HUES48 (cell line): ENCODE data around the gene TTC23.

Source experiments
- H3K27ac ChIP-seq: one replicate; pipeline ENCODE4 v1.7.0; 2013; ENCODE audit warnings: low read depth, low read length, inconsistent platforms
- H3K27me3 ChIP-seq: 2 replicates; pipeline ENCODE4 v1.6.1; 2013; ENCODE audit warnings: mild to moderate bottlenecking, low read length; ENCODE audit not compliant: control insufficient read depth, insufficient read depth
- H3K36me3 ChIP-seq: 2 replicates; pipeline ENCODE4 v1.6.1; 2013; ENCODE audit warnings: low read length; ENCODE audit not compliant: control insufficient read depth, insufficient read depth
- H3K4me1 ChIP-seq: 2 replicates; pipeline ENCODE4 v1.6.1; 2013; ENCODE audit warnings: mild to moderate bottlenecking, low read length; ENCODE audit not compliant: control insufficient read depth, insufficient read depth
- H3K4me3 ChIP-seq: 2 replicates; pipeline ENCODE4 v1.5.1; 2013; ENCODE audit warnings: mild to moderate bottlenecking, low read depth, low read length
- H3K9ac ChIP-seq: 2 replicates; pipeline ENCODE4 v1.6.1; 2013; ENCODE audit warnings: mild to moderate bottlenecking, low read depth, low read length, moderate library complexity
- H3K9me3 ChIP-seq: 2 replicates; pipeline ENCODE4 v1.6.1; 2013; ENCODE audit warnings: low read length; ENCODE audit not compliant: control insufficient read depth, insufficient read depth

TTC23 gene

DNA sequence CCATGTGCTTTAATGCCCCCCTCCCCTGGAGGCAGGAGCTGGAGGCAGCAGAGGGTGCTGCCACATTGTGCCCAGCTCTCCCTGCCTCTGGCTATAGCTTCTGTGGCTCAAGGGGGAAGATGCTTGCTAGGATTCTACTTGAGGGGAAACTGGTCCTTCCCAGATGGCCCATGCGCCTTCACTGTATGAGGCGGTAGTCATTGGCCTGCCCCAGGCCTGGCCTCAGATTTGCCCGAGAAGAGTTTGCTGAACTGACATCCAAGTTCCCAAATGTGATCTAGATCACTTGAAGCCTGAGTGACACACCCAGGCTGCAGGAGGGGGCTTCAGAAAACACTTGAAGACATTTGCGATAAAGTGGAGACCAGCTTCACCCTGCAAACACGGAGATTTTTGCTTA, 140.4 kb downstream of the TTC23 start:
- no peaks in the 10 kb centered on the region for H3K36me3 ChIP-seq
- H3K9ac ChIP-seq: no peak overlapping the region

DNA sequence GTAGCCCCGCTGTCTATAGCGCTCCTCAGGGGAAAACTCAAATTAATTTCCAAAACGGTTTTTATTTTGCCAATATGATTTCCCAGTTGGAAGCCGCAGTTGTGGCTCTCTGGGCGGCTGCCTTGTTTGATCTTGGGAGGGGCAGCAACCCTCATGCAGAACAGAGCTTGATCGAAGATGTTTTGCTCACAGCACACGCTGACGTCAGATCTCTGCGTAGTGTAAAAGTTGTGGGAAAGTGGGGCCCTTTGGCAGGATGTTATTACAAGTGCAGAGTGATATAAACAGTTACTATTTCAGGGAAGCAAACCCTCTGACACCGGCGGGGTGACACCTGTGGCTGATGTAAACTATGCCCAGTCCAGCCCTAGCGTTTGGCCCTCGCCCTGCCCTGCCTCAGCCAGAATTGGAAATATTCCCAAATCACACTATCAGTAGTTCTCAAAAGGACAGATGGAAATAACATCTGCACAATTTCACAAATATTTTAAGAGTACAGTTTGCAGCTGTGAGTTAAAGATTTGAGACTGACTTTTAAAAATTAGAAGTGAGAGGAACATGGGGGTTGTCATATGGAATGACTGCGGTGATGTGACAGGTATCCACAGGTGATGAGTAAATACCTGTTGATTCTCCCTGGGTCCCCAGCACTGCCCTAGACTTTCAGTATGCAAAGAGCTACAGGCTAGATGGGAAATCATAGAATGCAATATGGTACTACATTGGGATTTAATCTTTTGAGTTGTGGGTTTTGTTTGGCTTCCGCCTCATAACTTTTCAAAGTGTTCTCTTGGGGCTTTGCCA, 142.8 kb downstream of the TTC23 start:
- no peaks in the 10 kb centered on the region for H3K36me3 ChIP-seq
- H3K4me1 ChIP-seq: no peaks in the 10 kb centered on the region
- no peak overlapping the region for H3K9ac ChIP-seq
- H3K9me3 ChIP-seq: no peaks in the 10 kb centered on the region
- H3K27me3 ChIP-seq: peaks cover 48% of the 10 kb centered on the region
- 0 out of 2 replicates have a peak overlapping the region, but pooled peaks have one; percentile 64 for H3K4me3 ChIP-seq
- H3K27ac ChIP-seq: no peak overlapping the region

More for the DNA sequence above, 140.4 kb downstream of the TTC23 start:
- Histone ChIP-seq H3K4me1 (no peaks in the 10 kb centered on the region), H3K27me3 (peaks cover 28% of the 10 kb centered on the region), H3K27ac (no peak overlapping the region), H3K9me3 (no peaks in the 10 kb centered on the region), H3K4me3 (no peak overlapping the region)

DNA sequence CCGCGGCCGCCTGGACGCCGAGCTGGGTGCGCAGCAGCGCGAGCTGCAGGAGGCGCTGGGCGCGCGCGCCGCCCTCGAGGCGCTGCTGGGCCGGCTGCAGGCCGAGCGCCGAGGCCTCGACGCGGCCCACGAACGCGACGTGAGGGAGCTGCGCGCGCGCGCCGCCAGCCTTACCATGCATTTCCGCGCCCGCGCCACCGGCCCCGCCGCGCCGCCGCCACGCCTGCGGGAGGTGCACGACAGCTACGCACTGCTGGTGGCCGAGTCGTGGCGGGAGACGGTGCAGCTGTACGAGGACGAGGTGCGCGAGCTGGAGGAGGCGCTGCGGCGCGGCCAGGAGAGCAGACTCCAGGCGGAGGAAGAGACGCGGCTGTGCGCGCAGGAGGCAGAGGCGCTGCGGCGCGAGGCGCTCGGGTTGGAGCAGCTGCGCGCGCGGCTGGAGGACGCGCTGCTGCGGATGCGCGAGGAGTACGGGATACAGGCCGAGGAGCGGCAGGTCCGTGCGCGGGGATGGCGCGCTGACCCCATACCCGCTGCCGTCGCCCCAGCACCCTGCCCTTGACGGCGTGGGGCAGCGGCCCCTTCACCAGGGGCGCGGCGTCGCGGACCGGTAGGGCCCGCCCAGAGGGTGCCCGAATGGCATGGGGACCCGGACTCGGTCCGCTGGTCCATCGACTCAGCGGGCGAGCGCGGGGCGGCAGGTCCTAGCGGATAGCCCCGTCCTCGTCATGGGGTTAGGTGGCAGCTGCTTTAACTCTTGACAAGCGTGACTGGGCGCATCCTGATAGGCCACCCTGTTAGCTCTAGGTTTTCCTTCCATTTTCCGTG, 143.7 kb downstream of the TTC23 start:
- H3K27me3 ChIP-seq: peaks cover 57% of the 10 kb centered on the region
- no peaks in the 10 kb centered on the region for H3K36me3 ChIP-seq
- peak overlapping the region; percentile 64 for H3K4me3 ChIP-seq
- no peaks in the 10 kb centered on the region for H3K4me1 ChIP-seq
- H3K9ac ChIP-seq: no peak overlapping the region
- H3K9me3 ChIP-seq: no peaks in the 10 kb centered on the region
- no peak overlapping the region for H3K27ac ChIP-seq

DNA sequence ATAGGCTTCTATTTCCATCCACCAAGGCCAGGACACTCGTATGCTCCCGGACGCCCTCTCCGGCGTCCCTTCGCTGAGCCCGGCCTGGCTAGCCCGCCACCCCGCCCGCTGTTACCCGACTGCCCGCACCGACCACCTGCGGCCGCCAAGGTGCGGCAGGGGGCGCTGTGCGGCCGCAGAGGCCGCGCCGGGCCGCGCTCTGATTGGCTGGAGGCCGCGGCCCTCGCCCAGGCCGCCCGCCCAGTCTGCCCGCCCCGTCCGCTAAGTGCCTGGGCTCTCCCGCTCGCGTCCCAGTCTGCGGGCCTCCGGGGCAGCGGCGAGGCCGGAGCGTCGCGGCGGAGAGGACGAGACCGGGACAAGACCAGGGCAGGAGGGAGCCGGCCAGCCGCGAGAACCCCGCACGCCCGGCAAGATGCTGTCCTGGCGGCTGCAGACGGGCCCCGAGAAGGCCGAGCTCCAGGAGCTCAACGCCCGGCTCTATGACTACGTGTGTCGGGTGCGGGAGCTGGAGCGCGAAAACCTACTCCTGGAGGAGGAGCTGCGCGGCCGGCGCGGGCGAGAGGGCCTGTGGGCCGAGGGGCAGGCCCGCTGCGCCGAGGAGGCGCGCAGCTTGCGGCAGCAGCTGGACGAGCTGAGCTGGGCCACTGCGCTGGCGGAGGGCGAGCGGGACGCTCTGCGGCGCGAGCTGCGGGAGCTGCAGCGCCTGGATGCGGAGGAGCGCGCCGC, 144.4 kb downstream of the TTC23 start, which contains the start of gene SYNM:
Gene SYNM (plus strand): TSS at position 293 of the 726 bp plus-strand sequence. CDS start 120 bp downstream, at position 413.
- no peaks in the 10 kb centered on the region for H3K36me3 ChIP-seq
- H3K4me3 ChIP-seq: peak within 1 kb of the TSS; percentile 64
- H3K9ac ChIP-seq: no peak within 1 kb of the TSS
- no peaks in the 10 kb centered on the region for H3K4me1 ChIP-seq
- H3K27me3 ChIP-seq: peaks cover 61% of the 10 kb centered on the region
- H3K9me3 ChIP-seq: no peaks in the 10 kb centered on the region
- H3K27ac ChIP-seq: no peak within 1 kb of the TSS

DNA sequence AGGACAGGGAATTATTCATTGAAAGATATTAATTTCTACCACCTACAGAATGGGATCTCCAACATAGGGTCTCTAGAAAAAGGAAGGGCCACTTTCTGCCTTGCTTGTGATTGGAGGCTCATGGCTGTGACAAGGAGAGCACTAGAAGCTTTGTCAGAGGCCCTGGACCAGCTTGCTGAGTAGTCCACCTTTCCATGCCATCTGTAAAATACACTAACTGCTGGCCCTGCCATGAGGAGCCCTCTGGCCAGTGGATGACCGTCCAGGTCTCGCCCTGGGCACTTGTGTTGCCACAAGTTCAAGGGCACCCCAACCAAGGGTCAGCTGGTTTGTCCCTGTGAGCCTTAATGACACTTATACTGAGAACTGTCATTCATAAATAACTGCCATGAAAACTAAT, 146.1 kb downstream of the TTC23 start:
- Histone ChIP-seq H3K4me3 (no peak overlapping the region), H3K4me1 (no peaks in the 10 kb centered on the region), H3K27ac (no peak overlapping the region), H3K9ac (no peak overlapping the region), H3K9me3 (no peaks in the 10 kb centered on the region), H3K36me3 (no peaks in the 10 kb centered on the region), H3K27me3 (peaks cover 76% of the 10 kb centered on the region)

DNA sequence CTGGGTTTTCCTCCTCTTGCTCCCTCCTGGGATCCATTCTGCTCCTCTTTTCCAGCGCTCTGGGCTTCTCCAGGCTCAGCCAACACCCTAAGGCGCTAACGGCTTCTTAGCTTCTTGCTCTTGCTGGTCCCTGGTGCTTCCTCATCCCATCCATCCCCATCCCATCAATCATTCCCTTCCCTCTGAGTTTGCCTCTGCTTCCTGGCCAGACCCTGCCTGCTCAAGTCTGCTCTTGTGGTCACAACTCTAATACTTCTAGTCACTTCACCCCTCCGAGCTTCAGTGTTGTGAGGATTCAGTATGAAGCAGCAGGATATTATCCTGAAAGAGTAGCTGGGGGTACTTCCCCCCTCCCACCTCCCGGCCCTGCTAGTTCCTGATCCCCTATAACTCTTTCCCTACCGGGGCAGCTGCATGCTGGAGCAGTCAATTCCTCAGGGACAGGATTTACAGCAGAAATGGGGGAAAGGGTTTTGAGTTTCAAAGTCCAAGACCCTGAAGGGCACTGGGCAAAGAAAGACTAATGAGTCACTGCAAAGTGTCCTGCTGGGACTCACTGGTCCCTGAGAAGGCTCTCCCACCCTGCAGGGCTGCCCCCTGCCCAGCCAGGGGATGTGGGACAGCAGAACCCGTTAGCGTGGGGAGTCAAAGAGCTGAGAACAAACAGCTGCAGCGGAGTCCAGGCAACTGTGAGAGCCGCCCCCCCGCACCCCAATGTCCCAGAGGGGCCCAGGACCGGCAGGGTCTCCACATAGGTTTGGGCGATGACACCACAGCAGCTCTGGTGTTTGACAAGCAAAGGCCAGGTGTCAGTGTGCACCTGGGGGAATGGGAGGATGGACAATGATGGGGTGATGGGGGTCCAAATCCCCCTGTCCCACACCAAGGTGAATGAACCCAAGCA, 146.8 kb downstream of the TTC23 start:
- Histone ChIP-seq H3K4me3 (no peak overlapping the region), H3K36me3 (no peaks in the 10 kb centered on the region), H3K27ac (no peak overlapping the region), H3K27me3 (peaks cover 78% of the 10 kb centered on the region), H3K4me1 (no peaks in the 10 kb centered on the region), H3K9ac (no peak overlapping the region), H3K9me3 (no peaks in the 10 kb centered on the region)

DNA sequence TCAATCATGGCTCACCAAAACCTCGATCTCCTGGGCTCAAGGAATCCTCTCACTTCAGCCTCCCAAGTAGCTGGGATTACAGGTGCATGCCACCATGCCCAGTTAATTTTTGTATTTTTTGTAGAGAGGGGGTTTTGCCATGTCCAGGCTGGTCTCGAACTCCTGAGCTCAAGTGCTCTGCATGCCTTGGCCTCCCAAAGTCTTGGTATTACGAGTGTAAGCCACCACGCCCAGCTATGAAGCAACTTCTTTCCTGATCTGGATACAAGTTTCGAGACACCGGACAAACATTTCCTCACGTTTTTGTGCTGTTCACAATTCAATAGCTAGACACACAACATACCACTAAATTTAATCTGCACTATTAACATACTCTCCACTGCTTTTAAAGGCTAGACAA, 147.9 kb downstream of the TTC23 start:
- H3K9me3 ChIP-seq: no peaks in the 10 kb centered on the region
- H3K4me1 ChIP-seq: no peaks in the 10 kb centered on the region
- no peaks in the 10 kb centered on the region for H3K36me3 ChIP-seq
- no peak overlapping the region for H3K4me3 ChIP-seq
- peaks cover 69% of the 10 kb centered on the region for H3K27me3 ChIP-seq
- no peak overlapping the region for H3K9ac ChIP-seq
- H3K27ac ChIP-seq: no peak overlapping the region

DNA sequence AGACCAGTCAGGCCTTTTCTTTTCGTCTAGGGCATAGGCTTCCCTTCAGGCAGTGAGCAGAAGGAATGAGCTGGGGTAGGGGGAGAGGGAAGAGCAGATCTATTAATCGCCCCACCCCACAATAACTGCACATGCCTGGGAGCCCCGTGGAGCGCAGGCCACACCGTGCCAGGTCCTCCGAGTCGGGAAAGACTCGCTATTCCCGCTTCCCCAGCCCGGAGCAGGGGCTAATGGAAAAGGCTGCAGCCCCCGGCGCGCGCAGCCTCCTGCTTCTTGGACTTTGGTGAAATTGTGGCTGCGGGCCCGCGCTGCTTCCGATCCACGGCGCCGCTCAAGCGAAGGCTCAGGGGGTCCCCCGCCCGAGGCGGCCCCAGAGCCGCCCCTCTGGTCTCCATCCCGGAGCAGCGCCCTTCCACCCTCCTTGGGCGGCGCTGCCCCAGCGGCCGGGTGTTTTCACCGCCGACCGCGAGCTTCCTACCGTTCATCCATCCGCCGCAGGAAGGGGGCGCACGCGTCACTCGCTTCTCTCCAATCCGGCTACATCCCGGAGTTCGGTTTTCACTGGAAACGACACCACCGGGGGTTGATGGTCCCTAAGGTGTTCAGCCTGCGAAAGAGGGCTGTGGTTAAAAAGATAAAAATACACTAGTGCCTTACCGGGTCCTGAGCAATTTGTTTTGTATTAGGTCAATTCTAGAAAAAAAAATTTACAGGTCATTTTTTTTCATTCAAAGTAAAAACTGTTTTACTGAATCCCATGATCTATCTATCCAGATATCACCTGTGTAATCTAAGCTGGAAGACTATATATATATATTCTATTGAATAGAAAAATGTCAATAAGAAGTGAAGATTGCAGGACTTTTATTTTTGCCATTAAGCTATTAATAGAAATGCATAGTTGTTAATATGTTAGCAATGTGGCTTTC, 148.9 kb downstream of the TTC23 start:
- 0 out of 2 replicates have a peak overlapping the region, but pooled peaks have one; percentile 24 for H3K9ac ChIP-seq

DNA sequence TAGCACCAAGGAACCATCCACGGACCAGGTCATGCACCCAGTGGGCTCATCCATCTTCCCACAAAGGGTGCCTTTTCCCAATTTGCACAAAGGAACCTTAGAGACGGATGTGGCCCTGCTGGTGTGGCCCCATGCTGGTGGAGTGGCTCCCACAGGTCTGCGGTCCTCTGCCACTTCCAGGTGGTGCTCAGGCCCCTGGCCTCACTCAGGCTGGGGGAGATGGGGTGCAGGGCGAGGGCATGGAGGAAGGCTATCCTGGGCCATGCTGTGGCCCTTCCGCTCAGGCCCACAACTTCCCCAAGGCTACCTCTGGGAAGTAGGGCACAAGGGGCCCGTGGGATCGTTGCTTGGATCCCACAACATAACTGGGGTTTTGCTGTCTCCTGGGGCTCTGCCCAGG, 149.7 kb downstream of the TTC23 start:
- peaks cover 53% of the 10 kb centered on the region for H3K27me3 ChIP-seq
- H3K4me3 ChIP-seq: no peak overlapping the region
- H3K4me1 ChIP-seq: no peaks in the 10 kb centered on the region
- no peaks in the 10 kb centered on the region for H3K36me3 ChIP-seq
- no peaks in the 10 kb centered on the region for H3K9me3 ChIP-seq
- no peak overlapping the region for H3K9ac ChIP-seq
- H3K27ac ChIP-seq: no peak overlapping the region

More for the DNA sequence above, 148.9 kb downstream of the TTC23 start:
- no peak overlapping the region for H3K27ac ChIP-seq
- peak overlapping the region; percentile 49; the same call in 1 of the 2 replicates for H3K4me3 ChIP-seq
- H3K9me3 ChIP-seq: no peaks in the 10 kb centered on the region
- H3K36me3 ChIP-seq: no peaks in the 10 kb centered on the region
- H3K4me1 ChIP-seq: no peaks in the 10 kb centered on the region
- H3K27me3 ChIP-seq: peaks cover 59% of the 10 kb centered on the region
